ENCODE results near the gene NUP85.
"Not testable (repeated sequence)": the region's sequence is repeated elsewhere in the genome, so short reads cannot be mapped to it uniquely, and the experiment has no call there.

- TF ChIP-seq POLR2AphosphoS5, CTCF (IDR thresholded peaks at IDR 0.05): not testable (repeated sequence)
Measured at GRCh38 chr17:75255954-75256698, 50.6 kb downstream of the NUP85 start.

Measured in gastroesophageal sphincter (tissue), 3 donors.